Kidney epithelial cell (primary cell): ENCODE data around the gene LETM1. TPM values are rescaled to one million over a fixed set of nuclear protein-coding genes. Genes with fewer than 3 reads are reported as not detected.

Experiments
- DNase-seq: peaks from one replicate; pipeline ENCODE4 v3.0.0-alpha.2; 2010; ENCODE audit warnings: low read depth
- H3K27me3 ChIP-seq: 2 replicates; pipeline ENCODE4 v1.6.0; 2011; ENCODE audit warnings: low read length; ENCODE audit not compliant: control insufficient read depth, insufficient read depth
- H3K36me3 ChIP-seq: 2 replicates; pipeline ENCODE4 v1.5.1; 2011; ENCODE audit warnings: low read length; ENCODE audit not compliant: control insufficient read depth, insufficient read depth
- H3K4me3 ChIP-seq: 2 replicates; pipeline ENCODE4 v1.5.1; 2011; ENCODE audit warnings: low read depth, mild to moderate bottlenecking, control low read depth, low read length
- total RNA-seq: library from RNA; depleted of rRNA; stranded (reverse); fragments of >200 nt; gene quantifications from 2 replicates; pipeline ENCODE4 v1.2.3, GENCODE V29; 2015
- TF ChIP-seq, protein P1 (sequence below): IDR thresholded peaks from 2 replicates; pipeline ENCODE4 v1.5.1; 2011; ENCODE audit warnings: mild to moderate bottlenecking, moderate library complexity, low read length, control low read depth, inconsistent platforms; ENCODE audit not compliant: insufficient read depth, poor library complexity, severe bottlenecking

The LETM1 gene
- total RNA-seq, 1 donor from 2014 or later, result 41.5 TPM

DNA sequence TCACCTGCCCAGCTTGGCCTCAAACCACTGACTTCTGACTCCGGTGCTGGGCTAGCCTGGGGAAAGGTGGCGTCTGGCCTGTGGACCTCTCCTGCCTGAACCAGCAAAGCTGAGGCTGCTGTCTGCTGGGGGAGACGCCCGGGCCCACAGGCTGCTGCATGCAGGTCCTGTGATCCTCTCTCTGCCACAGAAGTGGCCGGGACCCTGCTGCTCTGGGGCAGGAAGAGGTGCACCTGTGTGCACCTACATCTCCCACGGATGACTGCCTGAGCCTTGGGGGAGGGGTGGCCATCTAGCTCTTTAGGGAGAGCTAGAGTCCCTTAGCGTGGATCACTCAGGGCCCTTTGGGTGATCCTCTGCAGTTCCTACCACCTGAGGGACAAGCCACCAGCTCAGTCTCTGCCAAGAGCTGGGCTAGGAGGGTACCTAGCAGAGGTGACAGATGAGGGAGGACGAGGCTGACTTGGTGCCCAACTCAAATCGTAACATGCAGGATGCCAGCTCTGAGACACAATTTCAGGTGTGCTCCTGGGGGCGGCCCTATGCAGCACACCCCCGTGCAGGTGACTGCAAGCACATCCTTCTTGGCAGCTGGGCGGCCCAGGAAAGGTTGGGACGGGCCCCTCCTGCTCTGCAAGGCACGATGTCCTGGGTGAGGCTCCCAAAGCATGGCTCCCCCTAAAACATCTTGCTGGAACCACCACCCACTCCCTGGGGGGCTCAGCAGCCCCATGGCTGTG, 22.5 kb downstream of the LETM1 start:
- TF ChIP-seq, protein P1, sequence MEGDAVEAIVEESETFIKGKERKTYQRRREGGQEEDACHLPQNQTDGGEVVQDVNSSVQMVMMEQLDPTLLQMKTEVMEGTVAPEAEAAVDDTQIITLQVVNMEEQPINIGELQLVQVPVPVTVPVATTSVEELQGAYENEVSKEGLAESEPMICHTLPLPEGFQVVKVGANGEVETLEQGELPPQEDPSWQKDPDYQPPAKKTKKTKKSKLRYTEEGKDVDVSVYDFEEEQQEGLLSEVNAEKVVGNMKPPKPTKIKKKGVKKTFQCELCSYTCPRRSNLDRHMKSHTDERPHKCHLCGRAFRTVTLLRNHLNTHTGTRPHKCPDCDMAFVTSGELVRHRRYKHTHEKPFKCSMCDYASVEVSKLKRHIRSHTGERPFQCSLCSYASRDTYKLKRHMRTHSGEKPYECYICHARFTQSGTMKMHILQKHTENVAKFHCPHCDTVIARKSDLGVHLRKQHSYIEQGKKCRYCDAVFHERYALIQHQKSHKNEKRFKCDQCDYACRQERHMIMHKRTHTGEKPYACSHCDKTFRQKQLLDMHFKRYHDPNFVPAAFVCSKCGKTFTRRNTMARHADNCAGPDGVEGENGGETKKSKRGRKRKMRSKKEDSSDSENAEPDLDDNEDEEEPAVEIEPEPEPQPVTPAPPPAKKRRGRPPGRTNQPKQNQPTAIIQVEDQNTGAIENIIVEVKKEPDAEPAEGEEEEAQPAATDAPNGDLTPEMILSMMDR, result no peak
- Histone ChIP-seq H3K27me3 (no peaks in the 10 kb centered on the region), H3K36me3 (peaks cover 5% of the 10 kb centered on the region), H3K4me3 (no peak overlapping the region)
- no peak for DNase-seq

DNA sequence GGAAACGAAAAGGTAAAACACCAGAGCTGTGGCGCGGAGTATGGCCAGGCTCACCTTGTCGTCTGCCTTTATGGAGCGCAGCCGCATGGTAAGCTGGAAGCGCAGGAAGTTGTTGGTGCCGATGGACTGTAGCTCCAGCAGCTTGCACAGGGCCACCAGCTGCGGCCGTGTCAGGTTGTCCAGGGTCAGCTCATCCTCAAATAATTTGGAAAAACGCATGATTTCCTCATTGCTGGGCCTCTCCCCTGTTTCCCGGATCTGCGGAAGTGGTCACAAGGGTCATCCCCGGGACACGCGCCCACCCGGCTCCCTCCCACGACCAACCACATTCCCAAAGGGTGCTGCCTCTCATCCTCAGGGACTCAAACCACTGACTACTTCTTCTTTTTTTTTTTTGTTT, 23.3 kb downstream of the LETM1 start:
- Histone ChIP-seq H3K27me3 (no peaks in the 10 kb centered on the region), H3K4me3 (no peak overlapping the region), H3K36me3 (peaks cover 5% of the 10 kb centered on the region)
- no peak for DNase-seq
- TF ChIP-seq, protein P1, result no peak

DNA sequence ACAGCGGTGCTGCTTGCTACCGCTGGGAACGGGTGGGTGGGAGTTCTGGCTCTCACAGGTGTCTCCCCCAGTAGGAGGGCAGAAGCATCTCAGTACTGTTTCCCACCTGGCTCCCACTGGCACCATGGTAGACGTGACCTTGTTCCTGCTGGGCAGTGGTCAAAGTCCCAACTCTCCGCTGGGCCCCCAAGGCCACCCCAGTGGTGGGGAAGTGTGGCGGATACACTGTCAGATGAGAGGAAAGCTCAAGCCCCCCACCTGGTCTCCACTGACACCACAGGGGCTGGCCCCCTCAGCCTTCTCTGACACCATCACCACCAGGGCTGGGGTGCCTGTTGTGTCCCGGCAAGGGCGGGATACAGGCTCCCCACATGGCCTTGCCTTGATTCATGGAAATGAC, 24.6 kb downstream of the LETM1 start:
- DNase-seq, result no peak
- Histone ChIP-seq H3K4me3 (no peak overlapping the region), H3K36me3 (peaks cover 3% of the 10 kb centered on the region), H3K27me3 (no peaks in the 10 kb centered on the region)
- TF ChIP-seq, protein P1, result no peak

DNA sequence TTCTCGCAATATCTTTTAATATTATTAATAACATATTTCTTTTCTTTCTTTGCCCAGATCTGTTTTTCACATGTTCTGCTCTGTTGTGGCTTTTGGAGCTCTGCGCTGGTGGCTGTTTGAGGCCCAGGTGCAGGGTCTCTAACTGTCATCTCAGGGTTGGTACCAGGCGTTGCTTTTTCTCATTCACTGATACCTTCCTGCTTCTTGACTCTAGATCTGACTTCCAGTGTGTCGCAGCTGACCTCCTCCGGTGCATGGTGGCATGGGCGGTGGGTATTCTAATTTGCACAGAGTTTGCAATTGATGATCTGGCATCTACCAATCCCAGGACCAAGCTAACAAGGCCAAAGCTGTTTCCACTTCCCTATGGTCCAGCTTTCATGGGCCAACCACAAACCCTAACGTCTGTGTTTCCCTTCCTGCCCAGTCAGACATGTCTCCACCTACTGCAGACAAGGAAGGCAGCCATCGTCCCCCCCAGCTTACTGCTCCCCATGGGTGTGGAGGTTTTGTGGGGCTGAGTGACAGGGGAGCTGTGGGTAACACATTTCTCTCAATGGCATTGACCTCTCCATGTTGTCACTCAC, 25.2 kb downstream of the LETM1 start:
- TF ChIP-seq, protein P1, result no peak
- no peak overlapping the region for H3K4me3 ChIP-seq
- no peaks in the 10 kb centered on the region for H3K27me3 ChIP-seq
- H3K36me3 ChIP-seq, result peaks cover 3% of the 10 kb centered on the region
- DNase-seq, result no peak

DNA sequence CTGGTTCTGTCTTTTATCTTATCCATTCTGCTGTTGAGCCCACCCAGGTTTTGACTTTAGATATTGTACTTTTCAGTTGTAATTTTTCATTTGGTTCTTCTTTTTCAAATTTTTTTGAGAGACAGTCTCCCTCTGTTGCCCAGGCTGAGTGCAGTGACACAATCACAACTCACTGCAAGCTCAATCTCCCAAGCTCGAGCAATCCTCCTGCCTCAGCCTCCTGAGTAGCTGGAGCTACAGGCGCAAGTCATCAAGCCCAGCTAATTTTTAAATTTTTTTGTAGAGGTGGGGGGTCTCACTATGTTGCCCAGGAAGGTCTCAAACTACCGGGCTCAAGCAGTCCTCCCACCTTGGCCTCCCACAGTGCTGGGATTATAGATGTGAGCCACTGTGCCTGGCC, 25.7 kb downstream of the LETM1 start:
- H3K27me3 ChIP-seq, result no peaks in the 10 kb centered on the region
- H3K36me3 ChIP-seq, result peaks cover 3% of the 10 kb centered on the region
- no peak for DNase-seq
- TF ChIP-seq, protein P1, result no peak
- H3K4me3 ChIP-seq, result no peak overlapping the region
